ENCODE results near the gene SRL.

- TF ChIP-seq POLR2A (IDR thresholded peaks at IDR 0.05) (no peak), CTCF (IDR thresholded peaks at IDR 0.05) (no peak)
Observed at GRCh38 chr16:4166821-4167220, 75.1 kb downstream of the SRL start.

All from suprapubic skin (tissue), 3 donors.